ENCODE data around the gene ZNF277. TPM values are rescaled to one million over a fixed set of nuclear protein-coding genes. Genes with fewer than 3 reads are reported as not detected.

Gene ZNF277
- total RNA-seq, 1 experiment from 2014 or later, result 12.8 TPM

GRCh38 chr7:112358513-112358912 is 152.0 kb downstream of the ZNF277 start:
- intact Hi-C loops (cut with micrococcal nuclease; ENCODE audit: unreplicated experiment), result no loop called here
- ATAC-seq, result no peak

GRCh38 chr7:112359086-112359485 is 152.6 kb downstream of the ZNF277 start:
- no peak overlapping the region for H3K27ac ChIP-seq (ENCODE audit: low read length)
- ATAC-seq (no peak), DNase-seq (ENCODE audit: low read depth, low spot score) (no peak)
- H3K4me3 ChIP-seq (ENCODE audit: low read depth in 2 of 2, low read length in 2 of 2), result no peak overlapping the region
- no peaks in the 10 kb centered on the region for H3K27me3 ChIP-seq (ENCODE audit: control insufficient read depth, insufficient read depth, low read length)
- no TSS peak for BruUV-seq (replicated peaks)
- H3K4me1 ChIP-seq (ENCODE audit: control insufficient read depth, insufficient read depth, low read length), result no peaks in the 10 kb centered on the region
- ChIA-PET POLR2A (no interaction called here), CTCF (no interaction called here)
- H3K36me3 ChIP-seq (ENCODE audit: control insufficient read depth, insufficient read depth, low read length), result no peaks in the 10 kb centered on the region
- intact Hi-C loops (cut with micrococcal nuclease; ENCODE audit: unreplicated experiment) (no loop called here), in situ Hi-C loops (cut with HindIII; ENCODE audit: low pct_unique_long_range_greater_than_20kb, low sequenced_read_pairs) (no loop called here)
- H3K9me3 ChIP-seq (ENCODE audit: control insufficient read depth, insufficient read depth, low read depth, low read length), result no peaks in the 10 kb centered on the region
- TF ChIP-seq SIN3A (IDR thresholded peaks at IDR 0.05; ENCODE audit: borderline replicate concordance, insufficient read depth, low read depth, low read length) (no peak), CTCF (IDR thresholded peaks at IDR 0.05) (no peak), TCF7L2 (IDR thresholded peaks at IDR 0.05; ENCODE audit: low read depth, low read length) (no peak), POLR2AphosphoS5 (IDR thresholded peaks at IDR 0.05; ENCODE audit: low read depth, low read length) (no peak), REST (IDR thresholded peaks at IDR 0.05; ENCODE audit: insufficient read depth in 1 of 2, low read depth in 2 of 2, low read length in 1 of 2) (no peak)

More at GRCh38 chr7:112358513-112358912, 152.0 kb downstream of the ZNF277 start:
- TF ChIP-seq REST (IDR thresholded peaks at IDR 0.05; ENCODE audit: insufficient read depth in 1 of 2, low read depth in 2 of 2, low read length in 1 of 2) (no peak), CTCF (IDR thresholded peaks at IDR 0.05) (no peak), TCF7L2 (IDR thresholded peaks at IDR 0.05; ENCODE audit: low read depth, low read length) (no peak), SIN3A (IDR thresholded peaks at IDR 0.05; ENCODE audit: borderline replicate concordance, insufficient read depth, low read depth, low read length) (no peak), POLR2AphosphoS5 (IDR thresholded peaks at IDR 0.05; ENCODE audit: low read depth, low read length) (no peak)
- POLR2A ChIA-PET, result no interaction called here
- Histone ChIP-seq H3K9me3 (ENCODE audit: control insufficient read depth, insufficient read depth, low read depth, low read length) (no peaks in the 10 kb centered on the region), H3K4me1 (ENCODE audit: control insufficient read depth, insufficient read depth, low read length) (no peaks in the 10 kb centered on the region), H3K36me3 (ENCODE audit: control insufficient read depth, insufficient read depth, low read length) (no peaks in the 10 kb centered on the region), H3K27me3 (ENCODE audit: control insufficient read depth, insufficient read depth, low read length) (no peaks in the 10 kb centered on the region), H3K27ac (ENCODE audit: low read length) (no peak overlapping the region), H3K4me3 (ENCODE audit: low read depth in 2 of 2, low read length in 2 of 2) (no peak overlapping the region)
- CTCF ChIA-PET, result no interaction called here
- no TSS peak for BruUV-seq (replicated peaks)
- in situ Hi-C loops (cut with HindIII; ENCODE audit: low pct_unique_long_range_greater_than_20kb, low sequenced_read_pairs), result no loop called here
- DNase-seq (ENCODE audit: low read depth, low spot score), result no peak
